ENCODE measurements around the gene RYR3.

DNA sequence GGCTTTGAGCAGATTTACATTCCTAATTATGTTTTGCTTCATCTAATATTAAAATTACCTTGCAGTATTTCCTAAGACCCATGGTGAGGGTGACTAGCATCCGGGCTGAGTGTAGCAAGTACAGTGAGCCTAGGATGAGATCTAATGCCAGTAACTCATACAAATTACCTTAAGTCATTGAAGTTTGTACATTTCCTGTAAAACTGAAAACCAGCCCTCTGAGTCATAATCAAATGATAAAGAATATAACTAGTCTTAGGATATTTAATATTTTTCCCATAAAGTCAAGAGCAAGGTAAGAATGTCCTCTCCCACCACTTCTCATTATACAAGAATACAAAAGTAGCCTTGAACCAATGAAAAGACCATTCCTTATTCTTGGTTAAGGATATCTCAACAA lies 602.7 kb downstream of the RYR3 start:
- TF ChIP-seq POLR2A (IDR thresholded peaks at IDR 0.05) = no peak
- TF ChIP-seq, protein P1, sequence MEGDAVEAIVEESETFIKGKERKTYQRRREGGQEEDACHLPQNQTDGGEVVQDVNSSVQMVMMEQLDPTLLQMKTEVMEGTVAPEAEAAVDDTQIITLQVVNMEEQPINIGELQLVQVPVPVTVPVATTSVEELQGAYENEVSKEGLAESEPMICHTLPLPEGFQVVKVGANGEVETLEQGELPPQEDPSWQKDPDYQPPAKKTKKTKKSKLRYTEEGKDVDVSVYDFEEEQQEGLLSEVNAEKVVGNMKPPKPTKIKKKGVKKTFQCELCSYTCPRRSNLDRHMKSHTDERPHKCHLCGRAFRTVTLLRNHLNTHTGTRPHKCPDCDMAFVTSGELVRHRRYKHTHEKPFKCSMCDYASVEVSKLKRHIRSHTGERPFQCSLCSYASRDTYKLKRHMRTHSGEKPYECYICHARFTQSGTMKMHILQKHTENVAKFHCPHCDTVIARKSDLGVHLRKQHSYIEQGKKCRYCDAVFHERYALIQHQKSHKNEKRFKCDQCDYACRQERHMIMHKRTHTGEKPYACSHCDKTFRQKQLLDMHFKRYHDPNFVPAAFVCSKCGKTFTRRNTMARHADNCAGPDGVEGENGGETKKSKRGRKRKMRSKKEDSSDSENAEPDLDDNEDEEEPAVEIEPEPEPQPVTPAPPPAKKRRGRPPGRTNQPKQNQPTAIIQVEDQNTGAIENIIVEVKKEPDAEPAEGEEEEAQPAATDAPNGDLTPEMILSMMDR (IDR thresholded peaks at IDR 0.05) = no peak

Data from lower leg skin (tissue), 3 donors.